ENCODE measurements around the gene KIAA1328.

KIAA1328 gene

GRCh38 chr18:37275237-37275741 is 446.4 kb downstream of the KIAA1328 start:
- no peak for DNase-seq (ENCODE audit: low read depth)
- no peak for TF ChIP-seq CTCF (conservative IDR thresholded peaks at IDR 0.05; ENCODE audit: control insufficient read depth, insufficient read depth, low read depth, low read length)
- no peak overlapping the region for H3K4me3 ChIP-seq (ENCODE audit: control insufficient read depth, low read depth, low read length)

GRCh38 chr18:37276111-37276890 is 447.4 kb downstream of the KIAA1328 start:
- DNase-seq (ENCODE audit: low read depth), result no peak
- no peak for TF ChIP-seq CTCF (conservative IDR thresholded peaks at IDR 0.05; ENCODE audit: control insufficient read depth, insufficient read depth, low read depth, low read length)
- no peak overlapping the region for H3K4me3 ChIP-seq (ENCODE audit: control insufficient read depth, low read depth, low read length)

- DNase-seq (ENCODE audit: low read depth), result no peak
- TF ChIP-seq CTCF (conservative IDR thresholded peaks at IDR 0.05; ENCODE audit: control insufficient read depth, insufficient read depth, low read depth, low read length), result no peak
- H3K4me3 ChIP-seq (ENCODE audit: control insufficient read depth, low read depth, low read length), result no peak overlapping the region
Observed at GRCh38 chr18:37277804-37278203, 448.9 kb downstream of the KIAA1328 start.
